ENCODE data around the gene ZDHHC3. TPM values are rescaled to one million over a fixed set of nuclear protein-coding genes. Genes with fewer than 3 reads are reported as not detected.

ZDHHC3 gene
- total RNA-seq, 1 experiment from 2014 or later, result 122 TPM

GRCh38 chr3:44927371-44927770 is 48.6 kb downstream of the ZDHHC3 start:
- ChIA-PET POLR2A (ENCODE audit: unreplicated experiment) (no interaction called here), CTCF (no interaction called here)
- Histone ChIP-seq H3F3A (ENCODE audit: low read length, unreplicated experiment) (no peaks in the 10 kb centered on the region), H2AFZ (ENCODE audit: low read length) (no peak overlapping the region), H3K4me3 (ENCODE audit: low read length) (no peak overlapping the region), H3K36me3 (ENCODE audit: low read depth, low read length) (peaks cover 31% of the 10 kb centered on the region; the same call in 1 of the 2 replicates), H3K9ac (ENCODE audit: low read length) (no peak overlapping the region), H3K27ac (ENCODE audit: low read length) (no peak overlapping the region), H3K4me2 (ENCODE audit: low read length) (no peak overlapping the region), H3K9me3 (ENCODE audit: low read length) (no peaks in the 10 kb centered on the region), H3K79me2 (ENCODE audit: low read length) (no peaks in the 10 kb centered on the region), H3K27me3 (ENCODE audit: low read length) (no peaks in the 10 kb centered on the region), H3K9me2 (replicated peaks; ENCODE audit: low read length) (no peaks in the 10 kb centered on the region), H4K20me1 (ENCODE audit: low read length) (no peaks in the 10 kb centered on the region), H3K4me1 (ENCODE audit: insufficient read depth, low read length) (0 out of 2 replicates have a peak, but pooled peaks cover 11% of the 10 kb centered on the region)
- no peak for DNase-seq
- intact Hi-C loops (cut with micrococcal nuclease), result no loop called here
- BruUV-seq (replicated peaks), result no TSS peak
- no peak; the same call in 1 of the 2 replicates for TF ChIP-seq CTCF (conservative IDR thresholded peaks at IDR 0.05; ENCODE audit: low read depth, low read length)
- TF ChIP-seq EZH2 (IDR thresholded peaks at IDR 0.05; ENCODE audit: low read length, unreplicated experiment), result no peak
- no peak for TF ChIP-seq EZH2phosphoT487 (IDR thresholded peaks at IDR 0.05; ENCODE audit: borderline replicate concordance, low read length)
- ATAC-seq, result peak; percentile 19; the same call in 1 of the 2 replicates

GRCh38 chr3:44926921-44927320 is 49.1 kb downstream of the ZDHHC3 start:
- Histone ChIP-seq H3K9me3 (ENCODE audit: low read length) (no peaks in the 10 kb centered on the region), H3K27ac (ENCODE audit: low read length) (no peak overlapping the region), H3K9ac (ENCODE audit: low read length) (no peak overlapping the region), H3K4me1 (ENCODE audit: insufficient read depth, low read length) (0 out of 2 replicates have a peak, but pooled peaks cover 11% of the 10 kb centered on the region), H2AFZ (ENCODE audit: low read length) (no peak overlapping the region), H3K79me2 (ENCODE audit: low read length) (no peaks in the 10 kb centered on the region), H3K36me3 (ENCODE audit: low read depth, low read length) (peaks cover 29% of the 10 kb centered on the region; the same call in 1 of the 2 replicates), H4K20me1 (ENCODE audit: low read length) (no peaks in the 10 kb centered on the region), H3F3A (ENCODE audit: low read length, unreplicated experiment) (no peaks in the 10 kb centered on the region), H3K4me3 (ENCODE audit: low read length) (no peak overlapping the region), H3K9me2 (replicated peaks; ENCODE audit: low read length) (no peaks in the 10 kb centered on the region), H3K4me2 (ENCODE audit: low read length) (no peak overlapping the region), H3K27me3 (ENCODE audit: low read length) (no peaks in the 10 kb centered on the region)
- BruUV-seq (replicated peaks), result no TSS peak
- ATAC-seq (no peak), DNase-seq (no peak)
- TF ChIP-seq EZH2phosphoT487 (IDR thresholded peaks at IDR 0.05; ENCODE audit: borderline replicate concordance, low read length) (no peak), EZH2 (IDR thresholded peaks at IDR 0.05; ENCODE audit: low read length, unreplicated experiment) (no peak), CTCF (conservative IDR thresholded peaks at IDR 0.05; ENCODE audit: low read depth, low read length) (no peak)
- ChIA-PET POLR2A (ENCODE audit: unreplicated experiment) (no interaction called here), CTCF (no interaction called here)
- intact Hi-C loops (cut with micrococcal nuclease), result no loop called here

- Histone ChIP-seq H3K9me3 (ENCODE audit: low read length) (no peaks in the 10 kb centered on the region), H3K36me3 (ENCODE audit: low read depth, low read length) (peaks cover 33% of the 10 kb centered on the region), H3K9ac (ENCODE audit: low read length) (no peak overlapping the region), H2AFZ (ENCODE audit: low read length) (no peak overlapping the region), H3K27ac (ENCODE audit: low read length) (no peak overlapping the region), H3K9me2 (replicated peaks; ENCODE audit: low read length) (no peaks in the 10 kb centered on the region), H4K20me1 (ENCODE audit: low read length) (no peaks in the 10 kb centered on the region), H3K27me3 (ENCODE audit: low read length) (no peaks in the 10 kb centered on the region), H3K4me2 (ENCODE audit: low read length) (no peak overlapping the region), H3K4me3 (ENCODE audit: low read length) (no peak overlapping the region), H3F3A (ENCODE audit: low read length, unreplicated experiment) (no peaks in the 10 kb centered on the region), H3K79me2 (ENCODE audit: low read length) (no peaks in the 10 kb centered on the region), H3K4me1 (ENCODE audit: insufficient read depth, low read length) (0 out of 2 replicates have a peak, but pooled peaks cover 11% of the 10 kb centered on the region)
- POLR2A ChIA-PET (ENCODE audit: unreplicated experiment), result no interaction called here
- CTCF ChIA-PET, result no interaction called here
- DNase-seq, result no peak
- no peak for TF ChIP-seq EZH2 (IDR thresholded peaks at IDR 0.05; ENCODE audit: low read length, unreplicated experiment)
- peak; percentile 61 for TF ChIP-seq CTCF (conservative IDR thresholded peaks at IDR 0.05; ENCODE audit: low read depth, low read length)
- no peak for TF ChIP-seq EZH2phosphoT487 (IDR thresholded peaks at IDR 0.05; ENCODE audit: borderline replicate concordance, low read length)
- BruUV-seq (replicated peaks), result no TSS peak
- ATAC-seq, result no peak
- intact Hi-C loops (cut with micrococcal nuclease), result no loop called here
Observed at GRCh38 chr3:44926172-44926571, 49.8 kb downstream of the ZDHHC3 start.

Measured in PC-3 (cell line).